Activated CD8-positive, alpha-beta T cell treated with anti-CD3 and anti-CD28 coated beads for 36 hours (primary cell): ENCODE results near the gene ASXL3. TPM values are rescaled to one million over a fixed set of nuclear protein-coding genes. Genes with fewer than 3 reads are reported as not detected.

ENCODE experiments used
- ATAC-seq: fragments of 200-7000 bp; cut with Tn5 transposase; one replicate; pipeline ENCODE4 v1.10.0; 2021; ENCODE audit warnings: mild to moderate bottlenecking, moderate library complexity
- CTCF ChIA-PET: fragments of 350-600 bp; sonication (Branson Sonifier 250); formaldehyde crosslinking; loops from one replicate; lab custom pipeline; 2021; ENCODE audit warnings: antibody characterized with exemption; lab: Charles Lee
- POLR2A ChIA-PET: fragments of 350-600 bp; sonication (Branson Sonifier 250); formaldehyde crosslinking; loops from one replicate; lab custom pipeline; 2021; ENCODE audit warnings: antibody characterized with exemption; lab: Charles Lee
- DNase-seq: peaks from one replicate; pipeline ENCODE4 v3.0.0-alpha.2; 2020
- H3K27ac Mint-ChIP-seq: one replicate; pipeline ENCODE4 v1.8.0; 2021; ENCODE audit warnings: mild to moderate bottlenecking, mixed read lengths
- H3K27me3 Mint-ChIP-seq: one replicate; pipeline ENCODE4 v1.8.0; 2021; ENCODE audit warnings: mixed read lengths
- H3K36me3 Mint-ChIP-seq: one replicate; pipeline ENCODE4 v1.8.0; 2021; ENCODE audit warnings: low read depth, mixed read lengths
- H3K4me1 Mint-ChIP-seq: one replicate; pipeline ENCODE4 v1.8.0; 2021; ENCODE audit warnings: low read depth, mixed read lengths
- H3K4me3 Mint-ChIP-seq: one replicate; pipeline ENCODE4 v1.8.0; 2021; ENCODE audit warnings: mild to moderate bottlenecking, moderate library complexity, mixed read lengths
- H3K9me3 Mint-ChIP-seq: one replicate; pipeline ENCODE4 v1.8.0; 2021; ENCODE audit warnings: mixed read lengths
- intact Hi-C: fragments of 100-400 bp; cut with micrococcal nuclease; formaldehyde crosslinking; loops from one replicate; pipeline ENCODE4 v1.10.0; 2022
- total RNA-seq, 2 experiments: library from RNA; stranded (reverse); gene quantifications; one replicate each; pipeline ENCODE4 v1.2.3, GENCODE V29; 2021
- TF ChIP-seq, protein P1 (sequence below): fragments of 200-600 bp; IDR thresholded peaks from one replicate; pipeline ENCODE4 v1.8.0; 2022; ENCODE audit warnings: antibody characterized with exemption, mild to moderate bottlenecking

ASXL3 gene
- total RNA-seq, 2 experiments from 2014 or later, result not detected

DNA sequence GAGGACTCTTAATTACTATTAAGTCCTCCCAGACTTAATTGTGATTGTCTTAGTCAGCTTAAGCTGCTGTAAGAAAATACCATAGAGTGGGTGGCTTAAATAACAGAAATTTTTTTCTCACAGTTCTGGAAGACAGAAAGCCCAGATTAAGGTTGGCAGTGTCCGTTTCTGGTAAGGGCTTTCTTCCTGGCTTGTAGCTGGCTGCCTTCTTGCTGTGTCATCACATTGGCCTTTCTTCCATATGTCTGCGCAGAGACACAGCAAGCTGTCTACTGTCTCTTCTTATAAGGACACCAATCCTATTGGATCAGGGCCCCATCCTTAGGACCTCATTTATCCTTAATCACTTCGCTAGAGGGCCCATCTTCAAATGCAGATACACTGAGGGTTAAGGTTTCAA is 38.5 kb downstream of the ASXL3 start:
- ChIA-PET POLR2A (no interaction called here), CTCF (no interaction called here)
- H3K9me3 Mint-ChIP-seq, result peaks cover 8% of the 10 kb centered on the region
- H3K27me3 Mint-ChIP-seq, result no peaks in the 10 kb centered on the region
- intact Hi-C loops, result no loop called here
- H3K36me3 Mint-ChIP-seq, result no peaks in the 10 kb centered on the region
- H3K27ac Mint-ChIP-seq, result no peak overlapping the region
- TF ChIP-seq, protein P1, sequence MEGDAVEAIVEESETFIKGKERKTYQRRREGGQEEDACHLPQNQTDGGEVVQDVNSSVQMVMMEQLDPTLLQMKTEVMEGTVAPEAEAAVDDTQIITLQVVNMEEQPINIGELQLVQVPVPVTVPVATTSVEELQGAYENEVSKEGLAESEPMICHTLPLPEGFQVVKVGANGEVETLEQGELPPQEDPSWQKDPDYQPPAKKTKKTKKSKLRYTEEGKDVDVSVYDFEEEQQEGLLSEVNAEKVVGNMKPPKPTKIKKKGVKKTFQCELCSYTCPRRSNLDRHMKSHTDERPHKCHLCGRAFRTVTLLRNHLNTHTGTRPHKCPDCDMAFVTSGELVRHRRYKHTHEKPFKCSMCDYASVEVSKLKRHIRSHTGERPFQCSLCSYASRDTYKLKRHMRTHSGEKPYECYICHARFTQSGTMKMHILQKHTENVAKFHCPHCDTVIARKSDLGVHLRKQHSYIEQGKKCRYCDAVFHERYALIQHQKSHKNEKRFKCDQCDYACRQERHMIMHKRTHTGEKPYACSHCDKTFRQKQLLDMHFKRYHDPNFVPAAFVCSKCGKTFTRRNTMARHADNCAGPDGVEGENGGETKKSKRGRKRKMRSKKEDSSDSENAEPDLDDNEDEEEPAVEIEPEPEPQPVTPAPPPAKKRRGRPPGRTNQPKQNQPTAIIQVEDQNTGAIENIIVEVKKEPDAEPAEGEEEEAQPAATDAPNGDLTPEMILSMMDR, result no peak
- H3K4me1 Mint-ChIP-seq, result no peaks in the 10 kb centered on the region
- no peak overlapping the region for H3K4me3 Mint-ChIP-seq
- DNase-seq (no peak), ATAC-seq (no peak)

DNA sequence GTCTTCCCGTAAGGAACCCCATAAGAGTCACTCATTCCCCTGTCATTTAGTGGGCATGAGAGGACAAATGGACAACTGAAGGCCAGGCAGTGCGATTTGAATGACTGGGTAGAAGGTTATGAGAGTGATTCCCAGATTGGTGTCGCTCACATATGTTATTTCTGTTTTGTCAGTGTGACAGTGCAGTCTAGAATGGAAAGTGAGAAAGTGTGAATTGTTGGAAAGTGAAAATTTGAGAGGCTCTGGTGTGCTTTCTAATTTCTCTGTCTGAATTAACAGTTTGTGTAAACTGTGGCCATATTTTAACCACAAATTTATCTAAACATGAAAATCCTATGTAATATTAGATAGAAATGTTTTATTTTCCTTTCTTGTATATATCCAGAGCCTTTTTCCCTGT is 49.1 kb downstream of the ASXL3 start:
- TF ChIP-seq, protein P1, result no peak
- H3K27ac Mint-ChIP-seq, result no peak overlapping the region
- DNase-seq, result no peak
- no peak overlapping the region for H3K4me3 Mint-ChIP-seq
- no peaks in the 10 kb centered on the region for H3K4me1 Mint-ChIP-seq
- H3K9me3 Mint-ChIP-seq, result peaks cover 4% of the 10 kb centered on the region
- intact Hi-C loops, result no loop called here
- no peaks in the 10 kb centered on the region for H3K27me3 Mint-ChIP-seq
- ChIA-PET POLR2A (no interaction called here), CTCF (no interaction called here)
- no peak for ATAC-seq
- no peaks in the 10 kb centered on the region for H3K36me3 Mint-ChIP-seq

DNA sequence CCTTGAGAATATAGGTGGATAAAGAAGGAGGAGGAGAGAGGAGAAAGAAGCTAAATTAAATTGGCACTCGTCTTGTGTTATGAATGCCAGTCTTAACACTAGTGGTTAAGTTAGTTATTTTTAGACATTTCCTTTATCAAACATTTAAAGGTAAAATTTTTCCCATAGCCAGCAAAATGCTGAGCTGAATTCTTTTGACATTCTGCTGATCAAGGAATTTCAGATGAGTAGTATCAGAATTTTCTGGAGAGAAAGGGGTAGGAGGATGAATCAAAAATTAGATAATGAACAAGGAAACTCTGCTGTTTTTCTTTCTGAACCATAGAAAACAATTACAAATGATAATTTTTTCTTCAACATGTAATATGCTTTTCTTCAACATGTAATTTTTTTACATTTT is 52.5 kb downstream of the ASXL3 start:
- POLR2A ChIA-PET, result no interaction called here
- H3K4me1 Mint-ChIP-seq, result no peaks in the 10 kb centered on the region

DNA sequence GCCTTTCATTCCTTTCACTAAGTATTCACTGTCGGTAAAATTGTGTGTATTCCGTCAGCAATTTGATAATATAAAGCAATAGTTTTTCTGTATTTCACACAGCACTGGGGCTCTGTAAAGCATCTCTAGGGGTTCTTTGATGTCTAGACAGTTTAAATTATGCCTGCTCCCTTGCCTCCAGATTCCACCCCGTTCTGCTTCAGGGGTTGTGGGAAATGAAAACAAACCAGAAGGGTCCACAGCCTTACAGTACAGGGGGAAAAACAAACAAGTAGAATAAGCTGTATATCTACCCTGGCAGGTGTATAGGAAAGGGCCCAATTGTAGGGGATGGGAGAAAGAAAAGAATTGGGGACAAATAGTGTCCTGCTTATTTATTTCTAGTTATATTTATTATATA is 63.1 kb downstream of the ASXL3 start:
- no peaks in the 10 kb centered on the region for H3K4me1 Mint-ChIP-seq
- ChIA-PET POLR2A (no interaction called here), CTCF (no interaction called here)
- TF ChIP-seq, protein P1, result no peak
- no peaks in the 10 kb centered on the region for H3K36me3 Mint-ChIP-seq
- H3K4me3 Mint-ChIP-seq, result no peak overlapping the region
- DNase-seq (no peak), ATAC-seq (no peak)
- intact Hi-C loops, result no loop called here
- H3K27me3 Mint-ChIP-seq, result no peaks in the 10 kb centered on the region
- no peak overlapping the region for H3K27ac Mint-ChIP-seq
- H3K9me3 Mint-ChIP-seq, result peaks cover 3% of the 10 kb centered on the region

More for the DNA sequence above, 52.5 kb downstream of the ASXL3 start:
- Mint-ChIP-seq H3K27ac (no peak overlapping the region), H3K9me3 (peaks cover 4% of the 10 kb centered on the region), H3K4me3 (no peak overlapping the region), H3K36me3 (no peaks in the 10 kb centered on the region), H3K27me3 (no peaks in the 10 kb centered on the region)
- no peak for ATAC-seq
- intact Hi-C loops, result no loop called here
- TF ChIP-seq, protein P1, result no peak
- CTCF ChIA-PET, result no interaction called here
- DNase-seq, result no peak

DNA sequence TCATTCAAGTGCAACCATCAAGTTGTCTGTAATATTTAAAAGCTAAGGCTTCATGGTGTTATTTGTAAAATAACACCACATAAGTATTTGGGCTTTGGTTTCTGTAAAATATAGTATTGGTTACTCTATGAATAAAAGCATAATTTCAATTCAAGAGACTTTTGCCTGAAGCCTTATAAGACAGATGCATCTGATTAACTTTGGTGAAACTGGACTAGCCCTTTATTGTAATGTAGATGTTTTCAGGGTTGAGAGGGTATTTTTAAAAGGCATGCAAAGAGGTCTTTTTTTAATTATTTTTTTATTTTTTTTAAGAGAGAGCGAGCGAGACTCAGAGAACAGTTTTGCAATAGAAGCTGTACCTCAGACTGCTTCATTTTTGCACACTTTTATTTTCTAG is 66.5 kb downstream of the ASXL3 start:
- no peak for DNase-seq
- no peak overlapping the region for H3K27ac Mint-ChIP-seq
- H3K4me1 Mint-ChIP-seq, result no peaks in the 10 kb centered on the region
- intact Hi-C loops, result no loop called here
- TF ChIP-seq, protein P1, result no peak
- ChIA-PET CTCF (no interaction called here), POLR2A (no interaction called here)
- no peaks in the 10 kb centered on the region for H3K36me3 Mint-ChIP-seq
- no peak overlapping the region for H3K4me3 Mint-ChIP-seq
- ATAC-seq, result no peak
- H3K9me3 Mint-ChIP-seq, result no peaks in the 10 kb centered on the region
- H3K27me3 Mint-ChIP-seq, result no peaks in the 10 kb centered on the region
